Astrocyte (in vitro differentiated cells and primary cell): ENCODE data around the gene GYG1.

Experiments
- CTCF ChIP-seq: IDR thresholded peaks from 2 replicates; pipeline ENCODE4 v1.5.1; 2011; ENCODE audit warnings: low read depth, mild to moderate bottlenecking, inconsistent platforms, low read length, moderate library complexity; ENCODE audit not compliant: insufficient read depth
- EZH2 ChIP-seq: IDR thresholded peaks from 2 replicates; pipeline ENCODE4 v1.6.1; 2012; ENCODE audit warnings: mild to moderate bottlenecking, low read length, inconsistent platforms; ENCODE audit not compliant: insufficient read depth

GRCh38 chr3:148990236-148990635, 1.1 kb upstream of the GYG1 start:
- TF ChIP-seq CTCF (no peak), EZH2 (no peak)
